OCI-M2 (cell line): Measurements from ENCODE around the gene TMEM120A.
"Not testable (repeated sequence)": the region's sequence is repeated elsewhere in the genome, so short reads cannot be mapped to it uniquely, and the experiment has no call there.

Experiments used
- DNase-seq: peaks from one replicate; lab custom pipeline; 2025; ENCODE audit not compliant: unreplicated experiment; lab: John Stamatoyannopoulos, UW

Gene TMEM120A

DNA sequence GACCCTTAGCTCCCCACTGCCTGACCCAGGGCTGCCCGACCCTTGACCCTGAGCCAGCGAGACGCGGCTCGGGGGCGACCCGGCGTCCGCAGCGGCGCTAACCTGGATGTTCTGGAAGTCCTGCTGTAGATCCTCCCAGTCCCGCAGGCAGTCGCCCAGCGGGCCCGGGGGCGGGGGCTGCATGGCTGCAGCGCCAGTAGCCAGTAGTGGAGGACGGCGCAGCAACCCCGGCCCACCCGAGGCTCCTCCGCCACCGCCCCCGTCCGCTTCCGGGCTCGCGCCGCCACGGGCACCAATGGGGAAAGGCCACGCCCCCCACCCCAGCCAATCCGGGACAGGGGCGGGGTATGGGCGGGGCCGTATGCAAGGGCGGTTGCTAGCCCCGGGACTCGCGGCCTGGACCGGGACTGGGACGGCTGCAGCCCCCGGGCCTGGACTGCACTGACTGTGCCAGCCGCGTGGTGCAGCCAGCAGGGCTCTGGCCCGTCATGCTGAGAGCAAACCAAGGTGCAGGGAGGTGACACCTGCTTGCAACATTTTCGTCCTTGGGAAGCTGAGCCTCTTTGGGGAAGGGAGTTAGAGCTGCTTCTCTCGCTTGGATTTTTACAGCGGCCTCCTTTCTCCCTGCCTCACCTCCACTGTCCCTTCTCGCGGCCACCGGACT, at the start of gene TMEM120A:
TMEM120A (minus strand) TSS at position 208 of the 664 bp plus-strand sequence; CDS start at position 183, 25 bp downstream.
- peak; percentile 33 for DNase-seq

DNA sequence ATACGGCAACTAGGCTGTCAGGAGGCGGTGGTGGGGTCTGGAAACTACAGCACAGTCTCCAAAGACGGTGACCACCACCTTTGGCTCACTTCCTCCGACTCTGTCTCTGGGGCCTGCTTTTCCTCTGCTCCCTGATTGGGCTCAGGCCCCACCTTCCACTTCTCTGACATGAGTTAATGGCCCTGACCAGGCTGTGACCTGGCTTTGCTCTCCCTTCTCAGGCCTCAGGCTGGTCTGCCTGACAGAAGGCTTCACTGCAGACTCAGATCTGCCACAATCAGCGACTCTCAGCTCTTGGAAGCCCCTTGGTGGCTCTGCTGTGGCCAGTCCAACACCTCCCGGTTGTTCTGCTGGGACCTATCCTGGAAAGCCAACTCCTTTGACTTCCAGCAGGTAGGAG, 45.7 kb upstream of the TMEM120A start:
- no peak for DNase-seq

DNA sequence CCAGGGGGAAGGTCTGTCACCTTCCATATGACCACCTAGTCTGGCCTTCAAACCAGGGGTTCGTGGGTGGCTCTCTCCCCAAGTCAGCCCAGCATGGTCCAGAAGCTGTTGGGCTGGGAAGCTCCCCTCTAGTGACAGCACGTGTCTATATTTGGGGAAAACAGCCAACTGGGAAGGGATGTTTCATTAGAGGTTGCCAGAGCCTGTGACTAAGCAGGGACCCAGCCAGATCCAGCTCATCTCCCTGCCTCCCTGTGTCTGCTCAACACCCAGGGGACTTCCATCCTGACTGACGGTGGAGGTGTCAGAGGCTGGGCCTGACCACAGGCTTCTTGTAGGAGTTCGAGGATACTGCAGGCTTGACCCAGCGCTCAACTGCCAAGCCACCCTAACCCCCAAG, 42.9 kb upstream of the TMEM120A start:
- DNase-seq = no peak

DNA sequence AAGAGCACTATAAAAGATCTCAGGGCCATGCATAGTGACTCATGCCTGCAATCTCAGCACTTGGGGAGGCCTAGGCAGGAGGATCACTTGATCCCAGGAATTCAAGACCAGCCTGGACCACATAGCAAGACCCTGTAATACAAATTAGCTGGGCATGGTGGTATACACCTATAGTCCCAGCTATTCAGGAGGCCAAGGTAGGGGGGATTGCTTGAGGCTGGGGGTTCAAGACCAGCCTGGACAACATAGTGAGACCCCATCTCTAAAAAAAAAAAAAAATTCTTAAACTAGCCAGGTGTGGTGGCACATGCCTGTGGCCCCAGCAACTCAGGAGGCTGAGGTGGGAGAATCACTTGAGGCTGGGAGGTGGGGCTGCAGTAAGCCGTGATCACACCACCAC, 37.6 kb upstream of the TMEM120A start:
- DNase-seq = no peak

DNA sequence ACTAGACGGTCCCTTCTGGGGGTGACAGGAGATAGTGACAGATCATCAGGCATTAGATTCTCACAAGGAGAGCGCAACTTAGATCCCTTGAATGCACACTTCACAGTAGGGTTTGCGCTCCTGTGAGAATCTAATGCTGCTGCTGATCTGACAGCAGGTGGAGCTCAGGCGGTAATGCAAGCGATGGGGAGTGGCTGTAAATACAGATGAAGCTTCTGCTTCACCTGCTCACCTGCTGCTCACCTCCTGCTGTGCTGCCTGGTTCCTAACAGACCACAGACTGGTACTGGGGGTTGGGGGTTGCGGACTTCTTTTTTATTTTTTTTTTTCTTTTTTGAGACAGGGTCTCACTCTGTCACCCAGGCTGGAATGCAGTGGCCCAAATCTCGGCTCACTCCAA, 35.3 kb upstream of the TMEM120A start:
- DNase-seq = not testable (repeated sequence)

DNA sequence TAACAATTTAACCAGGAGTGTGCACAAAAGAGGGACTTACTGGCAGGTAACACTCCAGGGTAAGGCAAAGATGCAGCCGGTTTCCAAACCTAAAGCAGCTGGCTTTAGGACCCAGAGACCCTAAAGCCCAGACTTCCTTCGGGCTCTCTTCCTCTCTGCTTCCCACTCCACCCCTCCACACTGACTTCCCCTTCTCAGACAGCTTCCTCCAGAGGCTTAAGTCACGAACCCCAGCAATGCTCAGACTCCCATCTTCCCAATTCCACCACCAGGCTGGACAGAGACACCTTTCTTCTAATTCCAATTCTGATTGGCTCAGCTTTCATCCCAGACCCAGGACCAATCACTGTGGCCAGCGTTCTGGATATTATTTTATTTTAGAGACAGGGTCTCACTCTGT, 28.6 kb upstream of the TMEM120A start:
- no peak for DNase-seq

DNA sequence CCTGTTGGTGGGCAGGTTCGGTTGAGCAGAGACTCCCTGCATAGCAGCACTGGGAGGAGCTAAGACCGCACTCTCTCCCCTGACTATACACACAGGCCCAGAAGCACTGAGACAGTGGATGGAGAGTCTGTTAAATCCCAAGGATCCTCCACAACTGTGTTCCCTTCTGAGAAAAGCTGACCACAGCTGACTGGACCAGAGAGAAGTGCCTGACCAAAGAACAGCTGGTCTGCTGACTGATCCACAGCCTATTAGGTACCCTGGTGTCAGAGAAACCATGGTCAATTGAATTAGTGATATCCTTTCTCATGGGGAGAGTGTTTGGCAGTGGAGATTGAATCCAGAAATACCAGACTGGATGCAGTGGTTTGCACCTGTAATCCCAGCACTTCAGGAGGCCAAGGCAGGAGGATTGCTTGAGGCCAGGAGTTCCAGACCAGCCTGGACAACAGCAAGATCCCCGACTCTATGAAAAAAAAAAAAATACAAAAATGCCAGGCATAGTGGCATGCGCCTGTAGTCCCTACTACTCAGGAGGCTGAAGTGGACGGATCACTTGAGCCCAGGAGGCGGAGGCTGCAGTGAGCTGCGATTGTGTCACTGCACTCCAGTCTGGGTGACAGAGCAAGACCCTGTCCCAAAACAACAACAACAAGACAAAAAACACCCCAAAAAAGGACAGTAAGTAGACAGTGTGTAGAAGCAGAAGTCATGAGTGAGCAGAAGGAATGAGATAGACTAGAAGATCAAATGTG, 27.8 kb upstream of the TMEM120A start:
- DNase-seq = no peak

DNA sequence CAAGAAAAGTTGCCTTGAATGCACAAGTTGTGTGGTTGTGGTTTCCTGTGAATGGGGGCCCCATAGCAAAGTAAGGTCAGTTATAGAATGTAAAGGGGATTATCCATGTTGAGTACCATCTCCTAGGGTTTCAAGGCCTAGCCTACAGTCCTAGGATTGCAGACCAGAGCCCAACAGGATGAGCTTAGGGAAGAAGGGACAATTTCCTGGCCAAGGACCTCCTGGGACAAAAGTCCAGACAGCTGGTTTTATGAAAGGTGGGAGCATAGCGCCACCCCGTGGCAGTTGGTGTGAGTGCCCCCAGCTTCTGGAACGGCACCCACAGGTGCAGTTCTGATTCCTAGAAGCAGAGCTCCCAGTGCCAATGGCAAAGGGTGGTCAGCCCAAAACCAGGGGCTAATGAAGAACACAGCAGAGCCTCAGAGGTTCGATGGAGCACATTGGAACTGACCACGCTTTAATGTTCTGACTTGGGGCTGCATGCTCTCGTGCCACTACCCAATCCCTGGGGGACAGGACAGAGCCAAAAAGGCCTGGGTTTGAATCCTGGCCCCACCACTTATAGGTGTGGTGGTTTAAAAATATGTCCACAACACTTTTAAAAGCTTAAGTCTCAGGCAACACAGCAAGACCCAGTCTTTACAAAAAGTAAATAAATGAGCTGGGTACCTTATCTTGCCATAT, 25.8 kb upstream of the TMEM120A start:
- no peak for DNase-seq

DNA sequence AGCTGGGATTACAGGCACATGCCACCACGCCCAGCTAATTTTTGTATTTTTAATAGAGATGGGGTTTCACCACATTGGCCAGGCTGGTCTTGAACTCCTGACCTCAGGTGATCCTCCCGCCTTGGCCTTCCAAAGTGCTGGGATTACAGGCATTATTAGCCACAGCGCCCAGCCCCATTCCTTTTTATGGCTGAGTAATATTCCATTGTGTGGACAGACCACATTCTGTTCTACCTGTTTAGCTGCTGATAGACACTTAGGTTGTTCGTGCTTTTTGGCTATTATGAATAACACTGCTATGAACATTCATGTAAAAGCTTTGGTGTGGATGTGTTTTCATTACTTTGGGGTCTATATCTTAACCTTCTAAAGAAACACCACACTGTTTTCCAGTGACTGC, 24.1 kb upstream of the TMEM120A start:
- not testable (repeated sequence) for DNase-seq

DNA sequence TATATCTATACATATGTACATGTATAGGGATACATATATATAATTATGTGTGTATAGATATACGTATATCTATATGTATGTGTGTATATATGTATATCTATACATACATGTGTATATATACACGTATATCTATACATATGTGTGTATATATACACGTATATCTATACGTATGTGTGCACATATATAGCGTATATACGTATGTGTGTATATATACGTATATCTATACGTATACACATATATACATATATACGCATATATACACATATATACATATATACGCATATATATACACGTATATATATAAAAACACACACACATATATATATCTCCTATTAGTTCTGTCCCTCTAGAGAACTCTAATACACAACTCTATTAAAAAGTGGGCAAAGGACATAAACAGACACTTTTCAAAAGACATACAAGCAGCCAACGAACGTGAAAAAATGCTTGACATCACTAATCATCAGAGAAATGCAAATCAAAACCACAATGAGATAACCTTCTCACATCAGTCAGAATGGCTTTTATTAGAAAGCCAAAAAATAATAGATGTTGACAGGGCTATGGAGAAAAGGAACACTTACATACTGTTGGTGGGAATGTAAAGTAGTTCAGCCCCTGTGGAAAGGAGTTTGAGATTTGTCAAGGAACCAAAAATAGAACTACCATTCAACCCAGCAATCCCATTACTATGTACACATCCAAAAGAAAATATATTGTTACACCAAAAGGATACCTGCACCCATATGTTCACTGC, 22.0 kb upstream of the TMEM120A start:
- DNase-seq = no peak

DNA sequence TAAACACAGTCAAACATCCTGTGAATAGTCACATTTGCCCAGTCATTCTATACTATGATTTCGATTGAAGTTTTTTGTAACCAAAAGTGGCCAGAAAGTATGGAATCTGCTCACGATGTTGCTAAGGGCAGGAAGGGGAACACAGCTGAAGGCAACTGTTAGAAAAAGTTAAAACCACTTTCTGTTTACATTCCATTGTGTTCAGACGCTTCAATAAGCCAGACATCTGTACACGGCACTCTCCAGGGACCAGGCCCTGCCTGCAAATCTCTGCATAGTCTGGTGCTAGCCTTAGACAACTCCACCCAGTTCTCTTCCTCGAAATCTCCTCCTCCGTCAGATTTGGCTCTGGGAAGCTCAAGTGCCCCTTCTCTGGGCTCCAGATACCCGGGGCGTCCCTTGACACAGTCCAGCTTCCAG, 17.1 kb upstream of the TMEM120A start:
- DNase-seq = no peak

DNA sequence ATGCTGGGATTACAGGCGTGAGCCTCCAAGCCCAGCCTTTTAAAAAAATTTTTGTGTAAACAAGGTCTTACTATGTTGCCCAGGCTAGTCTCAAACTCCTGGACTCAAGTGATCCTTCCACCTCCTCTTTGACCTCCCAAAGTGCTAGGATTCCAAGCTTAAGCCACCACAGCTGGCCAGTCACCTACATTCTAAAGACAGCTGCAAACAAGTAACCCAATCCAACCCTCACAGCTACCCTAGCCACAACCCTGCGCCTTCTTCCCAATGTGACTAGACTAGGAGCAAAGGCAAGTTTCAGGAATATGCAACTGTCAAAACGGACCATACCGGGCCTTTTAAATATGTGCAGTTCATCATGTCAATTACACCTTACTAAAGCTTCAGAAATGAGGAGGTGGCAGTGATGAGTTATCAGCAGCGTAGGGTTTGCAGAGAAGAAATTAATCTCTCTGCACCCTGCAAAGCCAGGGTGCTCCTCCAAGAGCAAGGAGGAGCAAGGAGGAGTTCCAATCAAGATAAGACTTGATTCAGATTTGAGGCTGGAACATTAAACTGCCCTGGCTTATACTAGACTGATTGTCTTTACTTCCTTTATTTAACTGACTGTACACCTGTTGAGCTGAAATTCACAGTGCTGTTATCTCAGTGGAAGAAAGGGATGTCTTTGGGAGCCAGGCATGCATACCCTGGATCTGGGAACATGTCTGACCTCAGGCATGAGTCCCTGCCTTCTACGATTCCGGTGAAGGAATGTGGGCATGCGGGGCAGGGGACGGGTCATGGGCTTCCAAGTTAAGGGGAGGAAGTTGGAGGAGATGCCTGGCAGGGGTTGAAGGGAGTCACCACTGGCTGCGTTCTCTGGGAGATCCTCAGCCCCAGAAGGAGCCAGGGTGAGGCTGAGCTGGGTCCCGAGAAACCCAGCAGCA, 15.5 kb upstream of the TMEM120A start:
- no peak for DNase-seq

DNA sequence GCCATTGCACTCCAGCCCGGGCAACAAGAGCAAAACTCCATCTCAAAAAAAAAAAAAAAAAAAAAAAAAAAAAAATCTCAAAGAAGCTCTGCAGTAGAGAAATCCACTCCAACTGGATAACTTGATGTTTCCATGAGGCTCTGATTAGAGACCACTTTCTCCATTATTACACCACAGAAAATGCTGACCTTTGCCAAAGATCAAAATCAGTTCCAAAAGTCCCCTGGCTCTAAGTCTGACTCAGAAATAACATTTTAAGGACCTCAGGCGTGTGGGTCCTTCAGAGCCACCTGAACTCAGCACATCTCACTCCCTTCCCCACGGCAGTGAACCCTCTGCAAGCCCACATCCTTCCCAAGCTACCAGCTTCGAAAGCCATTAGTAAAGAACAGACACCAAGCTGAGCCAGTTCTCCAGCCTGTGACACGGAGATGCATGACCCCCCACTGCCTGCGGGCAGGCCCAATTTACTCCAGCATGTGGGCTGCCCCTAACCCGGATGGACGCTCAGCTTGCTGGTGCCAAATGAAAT, 13.8 kb upstream of the TMEM120A start:
- no peak for DNase-seq

DNA sequence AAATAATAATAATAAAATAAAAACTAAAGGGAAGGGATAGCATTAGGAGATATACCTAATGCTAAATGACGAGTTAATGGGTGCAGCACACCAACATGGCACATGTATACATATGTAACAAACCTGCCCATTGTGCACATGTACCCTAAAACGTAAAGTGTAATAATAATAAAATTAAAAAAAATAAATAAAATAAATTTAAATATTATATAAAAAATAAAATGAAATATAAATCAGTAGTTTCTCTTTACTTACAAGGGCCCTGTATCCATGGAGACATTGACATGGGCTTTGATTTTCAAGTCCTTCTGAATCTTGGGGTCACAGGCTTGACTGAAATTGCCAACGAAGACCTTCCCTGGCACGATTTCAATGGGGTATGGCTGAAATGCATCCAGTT, 10.6 kb upstream of the TMEM120A start:
- not testable (repeated sequence) for DNase-seq

DNA sequence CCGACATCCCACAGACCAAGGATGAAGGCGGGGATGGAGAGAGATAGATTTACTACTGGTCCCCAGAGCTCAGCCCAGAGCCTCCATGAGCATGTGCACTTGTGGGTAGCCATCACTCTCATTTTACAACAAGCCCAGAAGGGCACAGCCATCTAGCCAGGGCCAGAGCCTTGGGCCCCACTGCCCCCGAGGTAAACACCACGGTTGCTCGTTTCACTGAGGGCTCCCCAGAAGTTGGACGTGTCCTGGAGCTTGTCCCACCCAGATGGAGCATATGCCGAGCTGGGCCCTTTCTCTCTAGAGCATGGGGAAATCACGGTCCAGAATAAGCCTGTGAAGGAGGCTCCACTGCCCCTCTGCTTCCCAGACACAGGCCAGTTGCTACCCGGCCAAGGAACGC, 9.0 kb upstream of the TMEM120A start:
- no peak for DNase-seq

DNA sequence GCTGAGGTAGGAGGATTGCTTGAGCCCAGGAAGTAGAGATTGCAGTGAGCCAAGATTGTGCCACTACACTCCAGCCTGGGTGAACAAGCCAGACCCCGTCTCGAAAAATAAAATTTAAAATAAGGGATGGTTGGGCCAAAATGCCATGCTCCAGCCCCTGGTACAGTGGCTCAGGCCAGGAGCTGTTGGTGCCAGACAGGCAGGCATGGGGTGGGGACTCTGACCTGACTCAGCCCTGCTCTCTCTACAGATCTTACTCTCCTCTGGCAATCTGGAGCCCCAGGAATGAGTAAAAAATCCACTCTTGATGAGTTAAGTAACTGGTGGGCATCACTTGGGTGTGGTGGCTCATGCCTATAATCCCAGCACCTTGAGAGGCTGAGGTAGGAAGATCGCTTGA, 8.4 kb upstream of the TMEM120A start:
- DNase-seq = no peak

DNA sequence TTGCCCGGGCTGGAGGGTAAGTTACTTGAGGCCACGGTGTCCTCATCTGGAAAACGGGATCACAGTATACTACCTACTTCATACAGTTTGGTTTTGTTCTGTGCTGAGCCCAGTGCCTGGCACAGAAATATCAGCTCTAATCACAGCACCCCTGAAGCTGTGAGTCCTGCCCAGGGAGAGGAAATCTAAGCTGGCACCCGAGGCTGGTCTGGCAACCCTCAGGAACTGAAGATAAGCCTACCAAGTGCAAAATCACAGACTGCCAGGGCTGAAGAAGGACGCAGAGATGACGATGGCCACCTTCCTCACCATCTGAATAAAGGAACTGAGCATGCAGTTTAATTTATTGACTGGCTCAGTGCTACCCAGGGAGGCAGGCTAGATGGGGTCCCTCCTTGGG, 7.7 kb upstream of the TMEM120A start:
- DNase-seq = no peak

DNA sequence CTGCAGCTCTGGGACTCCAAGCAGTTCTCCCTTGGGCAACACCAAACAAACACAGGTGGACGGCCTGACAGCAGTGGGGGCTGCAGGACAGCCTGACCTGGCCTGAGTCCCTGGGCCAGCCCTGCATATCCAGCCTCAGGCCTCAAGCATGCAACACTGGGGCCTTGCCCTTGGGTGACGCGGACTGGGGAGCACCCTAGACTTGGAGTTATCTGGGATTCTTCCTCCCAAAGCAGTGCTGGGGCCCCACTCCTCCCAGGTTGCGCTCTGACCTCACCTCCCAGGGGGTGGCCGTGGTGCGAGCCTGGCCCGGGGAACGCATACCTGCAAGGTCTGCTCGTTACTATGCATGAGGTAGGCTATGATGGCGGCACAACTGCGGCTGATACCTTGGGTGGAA, 6.2 kb upstream of the TMEM120A start:
- DNase-seq = no peak

DNA sequence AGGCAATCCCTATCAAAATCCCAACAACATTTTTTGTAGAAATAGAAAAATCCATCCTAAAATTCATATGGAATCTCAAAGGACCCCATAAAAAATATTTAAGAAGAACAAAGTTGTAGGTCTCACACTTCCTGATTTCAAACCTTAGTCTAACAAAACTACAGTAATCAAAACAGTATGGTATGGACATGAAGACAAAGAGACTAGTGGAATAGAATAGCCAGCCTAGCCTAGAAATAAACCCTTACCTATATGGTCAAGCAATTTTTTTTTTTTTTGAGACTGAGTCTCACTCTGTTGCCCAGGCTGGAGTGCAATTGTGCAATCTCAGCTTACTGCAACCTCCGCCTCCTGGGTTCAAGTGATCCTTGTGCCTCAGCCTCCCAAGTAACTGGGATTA, 3.6 kb upstream of the TMEM120A start:
- DNase-seq = no peak

DNA sequence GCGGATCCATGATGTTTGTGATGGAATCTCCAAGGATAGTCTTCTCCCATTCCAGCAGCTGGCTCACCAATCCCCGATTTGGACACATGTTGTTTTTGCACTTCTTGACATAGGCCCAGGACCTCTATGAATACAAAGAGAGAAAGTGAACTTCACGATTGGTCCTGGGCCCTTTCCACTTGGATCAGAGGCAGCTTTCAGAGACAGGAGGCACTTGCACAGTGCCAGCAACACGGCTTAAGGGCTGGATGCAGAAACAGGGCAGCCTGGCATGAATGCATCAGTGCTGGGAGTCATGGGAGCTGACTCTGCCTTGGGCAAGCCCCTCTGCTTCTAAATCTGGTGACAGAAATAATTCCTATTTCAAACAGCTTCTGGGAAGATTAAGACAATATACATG, 2.1 kb upstream of the TMEM120A start:
- no peak for DNase-seq
